GM23338 (cell line): ENCODE measurements around the gene HDAC10. TPM values are rescaled to one million over a fixed set of nuclear protein-coding genes. Genes with fewer than 3 reads are reported as not detected.

Experiments used
- ATAC-seq: fragments of 200-7000 bp; cut with Tn5 transposase; 3 replicates; pipeline ENCODE4 v1.9.1; 2020
- DNase-seq: peaks from one replicate; pipeline ENCODE4 v3.0.0-alpha.2; 2015; ENCODE audit warnings: low spot score
- H2AFZ ChIP-seq: fragments of 200-600 bp; sonication (generic); 2 replicates; pipeline ENCODE4 v1.8.0; 2016; ENCODE audit warnings: antibody characterized with exemption, mild to moderate bottlenecking, moderate library complexity
- H3F3A ChIP-seq: fragments of 200-600 bp; sonication (generic); replicated peaks from 2 replicates; pipeline ENCODE4 v1.8.0; 2017; ENCODE audit warnings: antibody characterized with exemption, mixed run types, low read depth
- H3K27ac ChIP-seq: fragments of 200-600 bp; sonication (generic); 2 replicates; pipeline ENCODE4 v1.6.1; 2016; ENCODE audit warnings: low read depth
- H3K27me3 ChIP-seq: fragments of 200-600 bp; sonication (generic); 2 replicates; pipeline ENCODE4 v1.8.0; 2016; ENCODE audit warnings: mild to moderate bottlenecking, mixed run types, moderate library complexity; ENCODE audit not compliant: insufficient read depth
- H3K36me3 ChIP-seq: fragments of 200-600 bp; sonication (generic); 2 replicates; pipeline ENCODE4 v1.8.0; 2016; ENCODE audit warnings: mild to moderate bottlenecking; ENCODE audit not compliant: insufficient read depth
- H3K4me1 ChIP-seq: fragments of 200-600 bp; sonication (generic); 2 replicates; pipeline ENCODE4 v1.8.0; 2016; ENCODE audit warnings: mild to moderate bottlenecking, moderate library complexity; ENCODE audit not compliant: insufficient read depth
- H3K4me2 ChIP-seq: fragments of 200-600 bp; sonication (generic); 2 replicates; pipeline ENCODE4 v1.7.1; 2017; ENCODE audit warnings: mixed run types
- H3K4me3 ChIP-seq: fragments of 200-600 bp; sonication (generic); 2 replicates; pipeline ENCODE4 v1.6.1; 2016; ENCODE audit warnings: mixed run types
- H3K79me2 ChIP-seq: fragments of 200-600 bp; sonication (generic); replicated peaks from 2 replicates; pipeline ENCODE4 v1.8.0; 2017; ENCODE audit warnings: mild to moderate bottlenecking; ENCODE audit not compliant: insufficient read depth
- H3K9me2 ChIP-seq: fragments of 200-600 bp; sonication (generic); 2 replicates; pipeline ENCODE4 v1.8.0; 2017; ENCODE audit not compliant: insufficient read depth
- H4K20me1 ChIP-seq: fragments of 200-600 bp; sonication (generic); replicated peaks from 2 replicates; pipeline ENCODE4 v1.8.0; 2017; ENCODE audit warnings: mild to moderate bottlenecking; ENCODE audit not compliant: insufficient read depth
- H3K27ac Mint-ChIP-seq: 2 replicates; pipeline ENCODE4 v1.8.0; 2020; ENCODE audit warnings: inconsistent platforms, mild to moderate bottlenecking, moderate library complexity, mixed read lengths
- H3K27me3 Mint-ChIP-seq: 3 replicates; pipeline ENCODE4 v1.8.0; 2022; ENCODE audit warnings: low read depth, mild to moderate bottlenecking, moderate library complexity, mixed read lengths, inconsistent platforms; ENCODE audit not compliant: insufficient read depth, poor library complexity
- H3K36me3 Mint-ChIP-seq: 3 replicates; pipeline ENCODE4 v1.8.0; 2021; ENCODE audit warnings: low read depth, mild to moderate bottlenecking, inconsistent platforms, moderate library complexity, mixed read lengths
- H3K4me1 Mint-ChIP-seq: 3 replicates; pipeline ENCODE4 v1.8.0; 2020; ENCODE audit warnings: mild to moderate bottlenecking, inconsistent platforms, mixed read lengths
- H3K4me3 Mint-ChIP-seq: 3 replicates; pipeline ENCODE4 v1.8.0; 2021; ENCODE audit warnings: moderate library complexity, mild to moderate bottlenecking, inconsistent platforms, mixed read lengths
- H3K9me3 Mint-ChIP-seq: 3 replicates; pipeline ENCODE4 v1.8.0; 2020; ENCODE audit warnings: moderate library complexity, mild to moderate bottlenecking, inconsistent platforms, mixed read lengths
- CREB1 ChIP-seq: fragments of 250-450 bp; sonication (Bioruptor Pico); IDR thresholded peaks from 2 replicates; pipeline ENCODE4 v1.5.0; 2020; ENCODE audit warnings: low read depth, mild to moderate bottlenecking, moderate library complexity
- CTCF ChIP-seq, 2 experiments: fragments of 200-600 bp in 1 of 2; sonication (generic) in 1 of 2; conservative IDR thresholded peaks; 2 replicates each; pipeline versions ENCODE4 v1.5.1 to v1.6.1; 2016 to 2017; ENCODE audit warnings: antibody characterized with exemption in 2 of 2, low read depth in 2 of 2, mild to moderate bottlenecking in 2 of 2, moderate library complexity in 1 of 2
- EZH2 ChIP-seq: fragments of 200-600 bp; sonication (generic); IDR thresholded peaks from one replicate; pipeline ENCODE4 v1.8.0; 2017; ENCODE audit warnings: antibody characterized with exemption, mild to moderate bottlenecking, low read depth; ENCODE audit not compliant: unreplicated experiment
- EZH2phosphoT487 ChIP-seq: fragments of 200-600 bp; sonication (generic); IDR thresholded peaks from one replicate; pipeline ENCODE4 v1.8.1; 2018; ENCODE audit warnings: antibody characterized with exemption; ENCODE audit not compliant: unreplicated experiment
- JUNB ChIP-seq: IDR thresholded peaks from one replicate; pipeline ENCODE4 v1.6.1; 2016; ENCODE audit warnings: antibody characterized with exemption; ENCODE audit not compliant: unreplicated experiment
- NANOG ChIP-seq: IDR thresholded peaks from 2 replicates; pipeline ENCODE4 v1.6.1; 2016; ENCODE audit warnings: antibody characterized with exemption, borderline replicate concordance
- POLR2AphosphoS5 ChIP-seq: IDR thresholded peaks from 2 replicates; pipeline ENCODE4 v1.6.1; 2016; ENCODE audit warnings: antibody characterized with exemption, low read depth
- STAT1 ChIP-seq: IDR thresholded peaks from one replicate; pipeline ENCODE4 v1.6.1; 2016; ENCODE audit warnings: antibody characterized with exemption; ENCODE audit not compliant: unreplicated experiment
- ZNF114 ChIP-seq: fragments of 250-450 bp; sonication (Bioruptor Pico); IDR thresholded peaks from 2 replicates; pipeline ENCODE4 v1.5.0; 2020; ENCODE audit warnings: mild to moderate bottlenecking, moderate library complexity
- ZNF331 ChIP-seq: fragments of 250-450 bp; sonication (Bioruptor Pico); IDR thresholded peaks from 2 replicates; pipeline ENCODE4 v1.5.0; 2020; ENCODE audit warnings: low read depth, mild to moderate bottlenecking, moderate library complexity
- polyA plus RNA-seq: library from polyadenylated mRNA; unstranded; fragments of >200 nt; fragmentation: Nextera tagmentation; extraction: Ambion mirVana; gene quantifications from 2 replicates; pipeline ENCODE4 v1.2.1, GENCODE V29; 2016
- total RNA-seq: library from RNA; depleted of rRNA; stranded (reverse); fragments of >200 nt; shearing (Covaris generic); gene quantifications from 2 replicates; pipeline ENCODE4 v1.2.3, GENCODE V29; 2014
- TF ChIP-seq, protein P1 (sequence below): IDR thresholded peaks from one replicate; pipeline ENCODE4 v1.6.1; 2018; ENCODE audit warnings: antibody characterized with exemption; ENCODE audit not compliant: unreplicated experiment
- TF ChIP-seq, protein P2 (sequence below): fragments of 250-450 bp; sonication (Bioruptor Pico); IDR thresholded peaks from 2 replicates; pipeline ENCODE4 v1.5.0; 2020; ENCODE audit warnings: mild to moderate bottlenecking, moderate library complexity

The HDAC10 gene
- total and polyA plus RNA-seq, 2 experiments from 2014 or later, result 4.1 to 41.9 TPM

DNA sequence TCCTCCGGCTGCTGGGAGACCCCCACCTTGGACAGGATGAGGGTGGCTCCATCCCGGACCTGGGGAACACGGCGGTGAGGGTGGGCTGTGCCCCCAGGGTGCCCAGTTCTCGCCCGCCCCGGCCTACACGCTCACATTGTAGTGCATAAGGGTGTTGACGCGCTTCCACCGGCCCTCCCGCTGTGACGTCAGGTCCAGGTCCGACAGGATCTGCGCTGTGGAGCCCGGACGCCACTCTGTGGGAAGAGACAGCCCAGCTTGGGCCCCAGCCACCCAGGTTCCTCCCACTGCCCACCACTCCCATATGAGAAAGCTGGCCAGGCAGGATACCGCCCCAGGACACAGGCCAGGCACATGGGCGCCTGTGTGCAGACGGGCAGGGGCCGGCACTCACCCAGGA is 27.4 kb upstream of the HDAC10 start:
- Histone ChIP-seq H3K36me3 (0 out of 2 replicates have a peak, but pooled peaks cover 8% of the 10 kb centered on the region), H3K79me2 (no peaks in the 10 kb centered on the region), H3K27ac (no peak overlapping the region), H3K27me3 (no peaks in the 10 kb centered on the region), H3K4me1 (no peaks in the 10 kb centered on the region), H4K20me1 (no peaks in the 10 kb centered on the region), H3K4me3 (no peak overlapping the region), H2AFZ (no peak overlapping the region), H3F3A (no peaks in the 10 kb centered on the region), H3K9me2 (no peaks in the 10 kb centered on the region), H3K4me2 (no peak overlapping the region)
- Mint-ChIP-seq H3K4me1 (no peaks in the 10 kb centered on the region), H3K27ac (no peak overlapping the region), H3K36me3 (peaks cover 71% of the 10 kb centered on the region), H3K4me3 (no peak overlapping the region), H3K9me3 (peaks cover 18% of the 10 kb centered on the region), H3K27me3 (peaks cover 10% of the 10 kb centered on the region)
- ATAC-seq (no peak), DNase-seq (no peak)
- TF ChIP-seq, protein P1, sequence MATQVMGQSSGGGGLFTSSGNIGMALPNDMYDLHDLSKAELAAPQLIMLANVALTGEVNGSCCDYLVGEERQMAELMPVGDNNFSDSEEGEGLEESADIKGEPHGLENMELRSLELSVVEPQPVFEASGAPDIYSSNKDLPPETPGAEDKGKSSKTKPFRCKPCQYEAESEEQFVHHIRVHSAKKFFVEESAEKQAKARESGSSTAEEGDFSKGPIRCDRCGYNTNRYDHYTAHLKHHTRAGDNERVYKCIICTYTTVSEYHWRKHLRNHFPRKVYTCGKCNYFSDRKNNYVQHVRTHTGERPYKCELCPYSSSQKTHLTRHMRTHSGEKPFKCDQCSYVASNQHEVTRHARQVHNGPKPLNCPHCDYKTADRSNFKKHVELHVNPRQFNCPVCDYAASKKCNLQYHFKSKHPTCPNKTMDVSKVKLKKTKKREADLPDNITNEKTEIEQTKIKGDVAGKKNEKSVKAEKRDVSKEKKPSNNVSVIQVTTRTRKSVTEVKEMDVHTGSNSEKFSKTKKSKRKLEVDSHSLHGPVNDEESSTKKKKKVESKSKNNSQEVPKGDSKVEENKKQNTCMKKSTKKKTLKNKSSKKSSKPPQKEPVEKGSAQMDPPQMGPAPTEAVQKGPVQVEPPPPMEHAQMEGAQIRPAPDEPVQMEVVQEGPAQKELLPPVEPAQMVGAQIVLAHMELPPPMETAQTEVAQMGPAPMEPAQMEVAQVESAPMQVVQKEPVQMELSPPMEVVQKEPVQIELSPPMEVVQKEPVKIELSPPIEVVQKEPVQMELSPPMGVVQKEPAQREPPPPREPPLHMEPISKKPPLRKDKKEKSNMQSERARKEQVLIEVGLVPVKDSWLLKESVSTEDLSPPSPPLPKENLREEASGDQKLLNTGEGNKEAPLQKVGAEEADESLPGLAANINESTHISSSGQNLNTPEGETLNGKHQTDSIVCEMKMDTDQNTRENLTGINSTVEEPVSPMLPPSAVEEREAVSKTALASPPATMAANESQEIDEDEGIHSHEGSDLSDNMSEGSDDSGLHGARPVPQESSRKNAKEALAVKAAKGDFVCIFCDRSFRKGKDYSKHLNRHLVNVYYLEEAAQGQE, result no peak
- TF ChIP-seq CREB1 (CRISPR knock-in tag) (no peak), NANOG (no peak), CTCF (conservative IDR thresholded peaks at IDR 0.05; ENCODE audit: low read depth in 2 of 2) (no peak), ZNF331 (CRISPR knock-in tag) (no peak), ZNF114 (no peak), JUNB (no peak), STAT1 (no peak), EZH2 (no peak), EZH2phosphoT487 (no peak), POLR2AphosphoS5 (no peak)
- TF ChIP-seq, protein P2, sequence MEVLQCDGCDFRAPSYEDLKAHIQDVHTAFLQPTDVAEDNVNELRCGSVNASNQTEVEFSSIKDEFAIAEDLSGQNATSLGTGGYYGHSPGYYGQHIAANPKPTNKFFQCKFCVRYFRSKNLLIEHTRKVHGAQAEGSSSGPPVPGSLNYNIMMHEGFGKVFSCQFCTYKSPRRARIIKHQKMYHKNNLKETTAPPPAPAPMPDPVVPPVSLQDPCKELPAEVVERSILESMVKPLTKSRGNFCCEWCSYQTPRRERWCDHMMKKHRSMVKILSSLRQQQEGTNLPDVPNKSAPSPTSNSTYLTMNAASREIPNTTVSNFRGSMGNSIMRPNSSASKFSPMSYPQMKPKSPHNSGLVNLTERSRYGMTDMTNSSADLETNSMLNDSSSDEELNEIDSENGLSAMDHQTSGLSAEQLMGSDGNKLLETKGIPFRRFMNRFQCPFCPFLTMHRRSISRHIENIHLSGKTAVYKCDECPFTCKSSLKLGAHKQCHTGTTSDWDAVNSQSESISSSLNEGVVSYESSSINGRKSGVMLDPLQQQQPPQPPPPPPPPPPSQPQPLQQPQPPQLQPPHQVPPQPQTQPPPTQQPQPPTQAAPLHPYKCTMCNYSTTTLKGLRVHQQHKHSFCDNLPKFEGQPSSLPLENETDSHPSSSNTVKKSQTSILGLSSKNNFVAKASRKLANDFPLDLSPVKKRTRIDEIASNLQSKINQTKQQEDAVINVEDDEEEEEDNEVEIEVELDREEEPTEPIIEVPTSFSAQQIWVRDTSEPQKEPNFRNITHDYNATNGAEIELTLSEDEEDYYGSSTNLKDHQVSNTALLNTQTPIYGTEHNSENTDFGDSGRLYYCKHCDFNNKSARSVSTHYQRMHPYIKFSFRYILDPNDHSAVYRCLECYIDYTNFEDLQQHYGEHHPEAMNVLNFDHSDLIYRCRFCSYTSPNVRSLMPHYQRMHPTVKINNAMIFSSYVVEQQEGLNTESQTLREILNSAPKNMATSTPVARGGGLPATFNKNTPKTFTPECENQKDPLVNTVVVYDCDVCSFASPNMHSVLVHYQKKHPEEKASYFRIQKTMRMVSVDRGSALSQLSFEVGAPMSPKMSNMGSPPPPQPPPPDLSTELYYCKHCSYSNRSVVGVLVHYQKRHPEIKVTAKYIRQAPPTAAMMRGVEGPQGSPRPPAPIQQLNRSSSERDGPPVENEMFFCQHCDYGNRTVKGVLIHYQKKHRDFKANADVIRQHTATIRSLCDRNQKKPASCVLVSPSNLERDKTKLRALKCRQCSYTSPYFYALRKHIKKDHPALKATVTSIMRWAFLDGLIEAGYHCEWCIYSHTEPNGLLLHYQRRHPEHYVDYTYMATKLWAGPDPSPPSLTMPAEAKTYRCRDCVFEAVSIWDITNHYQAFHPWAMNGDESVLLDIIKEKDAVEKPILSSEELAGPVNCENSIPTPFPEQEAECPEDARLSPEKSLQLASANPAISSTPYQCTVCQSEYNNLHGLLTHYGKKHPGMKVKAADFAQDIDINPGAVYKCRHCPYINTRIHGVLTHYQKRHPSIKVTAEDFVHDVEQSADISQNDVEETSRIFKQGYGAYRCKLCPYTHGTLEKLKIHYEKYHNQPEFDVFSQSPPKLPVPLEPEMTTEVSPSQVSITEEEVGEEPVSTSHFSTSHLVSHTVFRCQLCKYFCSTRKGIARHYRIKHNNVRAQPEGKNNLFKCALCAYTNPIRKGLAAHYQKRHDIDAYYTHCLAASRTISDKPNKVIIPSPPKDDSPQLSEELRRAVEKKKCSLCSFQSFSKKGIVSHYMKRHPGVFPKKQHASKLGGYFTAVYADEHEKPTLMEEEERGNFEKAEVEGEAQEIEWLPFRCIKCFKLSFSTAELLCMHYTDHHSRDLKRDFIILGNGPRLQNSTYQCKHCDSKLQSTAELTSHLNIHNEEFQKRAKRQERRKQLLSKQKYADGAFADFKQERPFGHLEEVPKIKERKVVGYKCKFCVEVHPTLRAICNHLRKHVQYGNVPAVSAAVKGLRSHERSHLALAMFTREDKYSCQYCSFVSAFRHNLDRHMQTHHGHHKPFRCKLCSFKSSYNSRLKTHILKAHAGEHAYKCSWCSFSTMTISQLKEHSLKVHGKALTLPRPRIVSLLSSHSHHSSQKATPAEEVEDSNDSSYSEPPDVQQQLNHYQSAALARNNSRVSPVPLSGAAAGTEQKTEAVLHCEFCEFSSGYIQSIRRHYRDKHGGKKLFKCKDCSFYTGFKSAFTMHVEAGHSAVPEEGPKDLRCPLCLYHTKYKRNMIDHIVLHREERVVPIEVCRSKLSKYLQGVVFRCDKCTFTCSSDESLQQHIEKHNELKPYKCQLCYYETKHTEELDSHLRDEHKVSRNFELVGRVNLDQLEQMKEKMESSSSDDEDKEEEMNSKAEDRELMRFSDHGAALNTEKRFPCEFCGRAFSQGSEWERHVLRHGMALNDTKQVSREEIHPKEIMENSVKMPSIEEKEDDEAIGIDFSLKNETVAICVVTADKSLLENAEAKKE (CRISPR knock-in tag), result no peak
